SU-DHL-6 (cell line): Measurements from ENCODE around the gene CCDC74A.
"Not testable (repeated sequence)": the region's sequence is repeated elsewhere in the genome, so short reads cannot be mapped to it uniquely, and the experiment has no call there.

Experiments
- CTCF ChIP-seq: fragments of 200-600 bp; sonication (generic); IDR thresholded peaks from one replicate; pipeline ENCODE4 v1.5.1; 2017; ENCODE audit warnings: antibody characterized with exemption, mild to moderate bottlenecking, low read length, moderate library complexity; ENCODE audit not compliant: insufficient read depth, poor library complexity, severe bottlenecking
- EZH2phosphoT487 ChIP-seq: fragments of 200-600 bp; sonication (generic), shearing (Covaris generic); conservative IDR thresholded peaks from 2 replicates; pipeline ENCODE4 v1.6.1; 2018; ENCODE audit warnings: mild to moderate bottlenecking, antibody characterized with exemption, low read length, moderate library complexity, mixed read lengths

- TF ChIP-seq CTCF, EZH2phosphoT487: not testable (repeated sequence)
Measured at GRCh38 chr2:131534965-131535364, 7.3 kb downstream of the CCDC74A start.
